DLD1 (cell line): ENCODE data around the gene SERHL2.
"Not testable (repeated sequence)": the region's sequence is repeated elsewhere in the genome, so short reads cannot be mapped to it uniquely, and the experiment has no call there.

Experiments
- in situ Hi-C: cut with HindIII; loops from 2 replicates; pipeline ENCODE4 v1.10.0; 2017; ENCODE audit warnings: low sequenced_read_pairs

SERHL2 gene

GRCh38 chr22:42571068-42571467, 17.3 kb downstream of the SERHL2 start:
- in situ Hi-C loops = not testable (repeated sequence)

GRCh38 chr22:42574046-42574445, 20.3 kb downstream of the SERHL2 start:
- in situ Hi-C loops = not testable (repeated sequence)

GRCh38 chr22:42574468-42574867, 20.7 kb downstream of the SERHL2 start:
- in situ Hi-C loops = not testable (repeated sequence)

DNA sequence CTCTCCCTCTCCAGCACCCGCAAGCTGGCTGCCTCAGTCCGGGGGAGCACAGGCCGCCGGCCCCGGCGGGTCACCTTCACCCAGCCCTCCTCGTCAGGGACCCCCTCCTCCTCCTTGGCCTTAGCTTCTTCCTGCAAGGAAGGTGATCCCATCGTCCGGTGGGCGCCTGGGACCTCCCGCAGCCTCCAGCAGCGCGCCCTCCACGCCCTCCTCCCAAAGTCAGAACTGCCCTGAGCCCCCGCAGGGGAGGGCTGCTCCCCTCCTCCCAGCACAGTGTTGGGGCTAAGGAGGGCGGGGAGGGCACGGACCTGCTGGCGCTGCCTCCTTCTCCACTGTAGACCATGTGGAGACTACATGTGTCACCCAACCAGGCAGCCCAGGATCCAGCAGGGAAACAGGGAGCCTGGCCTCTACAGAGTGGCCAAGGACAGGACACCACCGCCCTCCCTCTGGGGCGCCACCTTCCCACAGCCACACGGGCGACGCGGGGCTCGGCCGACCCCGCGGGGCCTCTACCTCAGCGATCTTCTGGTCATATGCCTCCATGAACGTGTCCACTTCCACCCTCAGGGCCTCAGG, 22.3 kb downstream of the SERHL2 start:
- in situ Hi-C loops = not testable (repeated sequence)

- in situ Hi-C loops = not testable (repeated sequence)
Observed at GRCh38 chr22:42577141-42577540, 23.4 kb downstream of the SERHL2 start.

DNA sequence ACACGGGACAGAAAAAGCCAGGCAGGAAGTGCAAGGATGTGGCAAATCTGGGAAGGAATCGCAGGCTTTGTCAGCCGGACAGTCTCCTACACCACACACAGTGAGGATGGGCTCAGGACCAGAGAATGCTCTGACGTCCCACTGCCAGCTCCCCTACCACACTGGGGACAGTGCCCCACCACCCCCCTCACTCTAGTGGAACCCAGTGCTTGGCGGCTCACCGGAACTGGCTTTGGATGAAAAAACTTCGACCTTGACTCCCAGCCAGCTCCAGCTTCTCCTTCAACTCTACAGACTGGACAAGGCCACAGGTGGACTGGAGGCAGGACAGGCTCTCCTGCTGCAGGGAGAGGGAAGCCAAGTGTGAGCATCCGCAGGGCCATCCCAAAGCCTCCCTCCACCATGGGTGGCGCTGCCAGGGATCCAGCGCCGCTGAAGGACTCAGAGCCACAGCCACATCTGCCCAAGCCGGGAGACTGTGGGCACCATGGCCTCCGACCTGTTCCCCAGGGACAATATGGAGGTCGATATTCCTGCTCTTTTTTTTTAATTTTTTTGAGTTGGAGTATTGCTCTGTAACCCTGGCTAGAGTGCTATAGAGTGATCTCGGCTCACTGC, 24.0 kb downstream of the SERHL2 start:
- in situ Hi-C loops = no loop called here

DNA sequence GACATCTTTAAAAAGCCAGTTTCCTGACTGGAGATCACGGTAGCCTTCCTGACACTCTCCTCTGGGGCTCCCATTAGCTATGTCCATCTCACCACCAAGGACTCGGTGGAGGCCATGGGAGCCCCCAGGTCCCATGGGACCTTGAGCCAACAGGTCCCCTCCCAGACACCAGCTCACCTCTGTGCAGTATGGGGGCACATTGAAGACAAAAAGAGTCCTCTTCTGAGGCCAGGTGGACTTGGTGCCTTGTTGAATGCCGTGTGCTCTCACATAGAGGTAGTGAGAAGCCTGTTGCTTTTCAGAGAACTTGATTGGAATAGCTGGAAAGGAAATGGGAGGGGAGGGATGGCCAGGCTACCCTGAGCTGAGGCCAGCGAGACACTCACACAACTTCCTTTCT, 26.3 kb downstream of the SERHL2 start:
- in situ Hi-C loops = not testable (repeated sequence)

DNA sequence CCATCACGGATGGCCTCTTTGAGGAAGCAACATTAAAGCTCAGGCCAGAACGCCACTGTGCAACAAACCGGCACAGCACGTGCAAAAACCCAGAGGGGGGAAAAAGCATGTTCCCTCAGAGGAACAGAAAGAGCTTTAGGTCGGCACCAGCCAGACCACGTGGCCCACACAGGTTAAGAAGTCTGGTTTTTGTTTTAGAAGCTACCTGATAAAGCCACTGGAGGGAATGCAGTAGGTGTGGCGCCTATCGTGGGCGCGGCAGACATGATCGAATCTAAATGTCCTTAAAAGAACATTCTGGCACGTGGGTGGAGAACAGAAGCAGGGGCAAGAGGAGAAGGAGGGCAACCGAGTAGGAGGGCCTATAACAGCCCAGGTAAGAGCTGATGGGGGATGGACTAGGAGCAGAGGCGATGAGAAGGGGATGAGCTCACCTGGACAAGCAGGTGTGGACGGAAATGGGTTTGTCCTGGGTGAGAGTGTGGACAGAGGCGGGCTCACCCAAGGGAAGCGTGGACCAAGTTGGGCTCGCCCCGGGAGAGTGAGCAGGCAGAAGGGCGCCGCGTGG, 27.5 kb downstream of the SERHL2 start:
- in situ Hi-C loops = not testable (repeated sequence)

DNA sequence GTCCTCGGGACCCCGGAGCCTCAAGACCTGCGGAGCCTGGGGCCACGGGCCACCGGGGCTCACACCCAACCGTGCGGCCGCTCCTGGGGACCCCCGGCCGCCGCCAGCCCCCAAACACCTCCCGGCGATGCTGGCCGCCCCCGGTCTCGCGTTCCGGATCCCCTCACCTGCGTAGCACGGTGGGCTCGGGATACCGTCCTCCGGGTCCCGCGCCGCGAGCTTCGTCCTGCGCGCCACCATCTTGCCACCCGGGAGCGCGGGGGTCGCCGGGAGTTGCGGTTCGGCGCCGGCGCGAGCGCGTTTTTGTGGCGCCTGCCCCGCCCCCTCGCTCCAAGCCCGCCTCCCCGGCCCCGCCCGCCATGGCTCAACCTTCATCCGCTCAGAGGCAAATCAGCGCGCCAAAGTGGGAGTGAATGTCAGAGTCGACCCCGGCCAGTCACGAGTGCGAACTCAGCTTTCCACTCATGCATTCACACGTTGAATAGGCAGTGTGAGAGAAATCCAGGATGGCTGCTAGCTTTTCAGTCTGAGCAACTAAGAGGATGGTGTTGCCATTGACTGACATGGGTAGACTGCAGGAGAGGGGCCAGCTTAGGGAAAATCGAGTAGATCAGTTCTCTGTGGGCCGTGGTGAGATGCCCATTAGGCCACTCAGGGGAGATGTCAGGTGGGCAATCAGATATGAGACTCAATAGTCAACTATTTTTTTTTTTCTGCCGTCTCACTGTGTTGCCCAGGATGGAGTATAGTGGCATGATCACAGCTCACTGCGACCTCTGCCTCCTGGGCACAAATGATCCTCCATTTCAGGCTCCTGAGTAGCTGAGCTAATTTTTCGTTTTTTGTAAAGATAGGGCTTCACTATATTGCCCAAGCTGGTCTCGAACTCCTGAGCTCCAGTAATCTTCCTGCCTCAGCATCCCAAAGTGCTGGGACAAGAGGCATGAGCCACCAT, 28.3 kb downstream of the SERHL2 start:
- in situ Hi-C loops = no loop called here

GRCh38 chr22:42582987-42583386, 29.2 kb downstream of the SERHL2 start:
- in situ Hi-C loops = no loop called here

DNA sequence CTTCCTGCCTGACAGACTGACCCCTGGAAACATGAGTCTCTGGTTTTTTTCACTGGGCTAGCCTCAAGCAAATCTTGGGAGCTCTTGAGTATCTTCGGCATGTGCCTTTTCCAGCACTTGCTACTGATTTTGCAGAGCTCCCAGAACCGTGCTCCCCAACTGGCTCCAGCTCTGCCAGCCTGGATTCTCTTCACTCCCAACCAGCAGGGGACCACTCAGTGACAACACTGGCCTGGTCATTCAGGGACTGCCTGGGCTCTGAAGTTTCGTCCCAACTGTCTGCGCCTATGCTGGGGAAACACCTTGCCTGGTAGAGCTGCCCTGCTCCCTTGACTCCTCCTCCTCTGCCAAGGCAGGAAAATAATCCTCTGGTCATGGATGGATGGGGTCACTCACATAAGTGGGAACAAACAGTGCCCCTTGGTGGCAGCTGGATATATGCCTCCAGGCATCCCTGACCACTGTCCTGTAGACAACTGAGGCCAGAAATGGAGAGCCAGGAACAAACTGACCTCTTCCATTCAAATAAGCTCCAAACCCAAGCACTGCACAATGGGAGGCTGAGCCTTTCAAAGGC, 30.7 kb downstream of the SERHL2 start:
- in situ Hi-C loops = no loop called here

DNA sequence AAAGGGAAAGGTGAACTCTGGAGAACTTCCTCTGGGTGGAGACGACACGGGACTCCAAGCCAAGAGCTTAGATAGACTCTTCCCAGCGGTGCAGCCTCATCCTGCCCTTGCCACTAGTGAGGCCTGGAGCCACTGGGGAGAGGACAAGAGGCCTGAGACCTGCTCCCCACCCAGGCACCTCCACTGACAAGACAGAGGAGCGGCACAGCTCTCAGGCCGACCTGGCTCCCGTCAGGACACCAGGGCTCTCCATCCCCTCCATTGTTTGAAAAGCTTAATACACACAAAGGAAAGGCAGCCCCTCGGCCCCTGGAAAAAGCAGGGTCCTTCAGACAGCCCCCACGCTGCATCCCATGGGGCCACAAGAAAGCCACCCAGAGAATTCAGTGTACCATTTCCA, 31.3 kb downstream of the SERHL2 start:
- in situ Hi-C loops = no loop called here

DNA sequence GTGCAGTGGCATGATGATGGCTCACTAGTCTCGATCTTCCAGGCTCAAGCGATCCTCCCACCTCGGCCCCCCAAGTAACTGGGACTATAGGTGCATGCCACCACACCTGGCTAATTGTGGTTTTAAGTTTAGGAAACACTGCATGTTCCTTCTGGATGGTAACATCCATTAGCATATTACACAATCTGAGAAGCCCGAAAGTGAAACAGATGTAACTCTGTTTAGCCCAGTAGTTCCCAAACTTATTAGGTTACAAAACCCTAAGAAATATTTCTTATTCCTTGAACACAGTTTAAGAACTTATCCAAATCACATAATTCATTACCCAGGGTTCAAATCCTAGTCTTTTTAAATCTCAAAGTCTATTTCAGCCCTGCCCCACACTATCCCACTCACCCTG, 32.6 kb downstream of the SERHL2 start:
- in situ Hi-C loops = no loop called here

DNA sequence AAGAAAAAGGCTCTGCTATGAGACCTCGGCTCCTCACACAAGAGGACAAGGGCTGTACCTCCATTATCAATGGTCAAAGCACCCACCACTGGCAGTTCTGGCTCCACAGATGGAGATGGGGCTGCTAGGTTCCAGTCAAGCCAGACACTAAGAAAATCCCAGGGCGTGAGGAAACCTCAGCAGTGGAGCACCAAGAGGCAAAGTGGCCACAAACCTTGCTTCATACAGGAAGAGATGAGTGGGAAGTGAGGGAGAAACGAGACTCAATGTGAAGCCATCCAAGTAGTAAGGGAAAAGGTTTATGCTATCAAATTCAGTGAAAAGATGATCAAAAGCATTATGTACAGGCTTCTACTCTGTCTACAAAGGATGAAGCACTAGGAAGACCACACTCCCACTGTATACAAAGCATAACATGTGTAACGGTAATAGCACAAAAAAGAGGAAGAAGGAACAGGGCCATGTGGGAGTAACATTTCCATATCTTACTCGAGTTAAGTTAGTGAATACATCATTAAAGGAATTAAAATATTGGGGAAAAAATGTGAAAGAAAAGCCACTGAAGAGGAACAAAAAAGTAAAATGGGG, 33.9 kb downstream of the SERHL2 start:
- in situ Hi-C loops = no loop called here

- in situ Hi-C loops = no loop called here
Observed at GRCh38 chr22:42591987-42592386, 38.2 kb downstream of the SERHL2 start.

- in situ Hi-C loops = no loop called here
Observed at GRCh38 chr22:42595434-42595833, 41.7 kb downstream of the SERHL2 start.

- in situ Hi-C loops = no loop called here
Observed at GRCh38 chr22:42596336-42596735, 42.6 kb downstream of the SERHL2 start.

- in situ Hi-C loops = no loop called here
Observed at GRCh38 chr22:42596863-42597530, 43.2 kb downstream of the SERHL2 start.

- in situ Hi-C loops = no loop called here
Observed at GRCh38 chr22:42601879-42602465, 48.2 kb downstream of the SERHL2 start.

GRCh38 chr22:42602470-42602869, 48.7 kb downstream of the SERHL2 start:
- in situ Hi-C loops = no loop called here
